Activated B cell treated with CpG ODN at 0.5 μM for 24 hours (primary cell): ENCODE measurements around the gene KIAA0586. TPM values are rescaled to one million over a fixed set of nuclear protein-coding genes. Genes with fewer than 3 reads are reported as not detected.

ENCODE experiments used
- ATAC-seq: fragments of 200-7000 bp; cut with Tn5 transposase; one replicate; pipeline ENCODE4 v1.10.0; 2021; ENCODE audit warnings: low read depth, mild to moderate bottlenecking, moderate library complexity
- CTCF ChIA-PET: fragments of 350-600 bp; sonication (Branson Sonifier 250); formaldehyde crosslinking; loops from one replicate; lab custom pipeline; 2021; ENCODE audit warnings: antibody characterized with exemption; lab: Charles Lee
- POLR2A ChIA-PET: fragments of 350-600 bp; sonication (Branson Sonifier 250); formaldehyde crosslinking; loops from one replicate; lab custom pipeline; 2021; ENCODE audit warnings: antibody characterized with exemption; lab: Charles Lee
- DNase-seq: peaks from one replicate; pipeline ENCODE4 v3.0.0; 2022
- H3K27ac Mint-ChIP-seq: one replicate; pipeline ENCODE4 v1.8.0; 2020; ENCODE audit warnings: mixed read lengths
- H3K27me3 Mint-ChIP-seq: one replicate; pipeline ENCODE4 v1.8.0; 2021; ENCODE audit warnings: mixed read lengths
- H3K36me3 Mint-ChIP-seq: one replicate; pipeline ENCODE4 v1.8.0; 2021; ENCODE audit warnings: low read depth, mixed read lengths
- H3K4me1 Mint-ChIP-seq: one replicate; pipeline ENCODE4 v1.8.0; 2021; ENCODE audit warnings: mixed read lengths
- H3K4me3 Mint-ChIP-seq: one replicate; pipeline ENCODE4 v1.8.0; 2020; ENCODE audit warnings: mild to moderate bottlenecking, mixed read lengths
- H3K9me3 Mint-ChIP-seq: one replicate; pipeline ENCODE4 v1.8.0; 2020; ENCODE audit warnings: mixed read lengths
- CTCF ChIP-seq: fragments of 200-600 bp; IDR thresholded peaks from one replicate; pipeline ENCODE4 v1.8.0; 2022; ENCODE audit warnings: antibody characterized with exemption, mild to moderate bottlenecking
- intact Hi-C: fragments of 100-400 bp; cut with micrococcal nuclease; formaldehyde crosslinking; loops from one replicate; pipeline ENCODE4 v1.15.1; 2024
- total RNA-seq: library from RNA; stranded (reverse); gene quantifications from 2 replicates; pipeline ENCODE4 v1.2.3, GENCODE V29; 2022

KIAA0586 gene
- total RNA-seq, 1 donor from 2014 or later, result 19.8 TPM

GRCh38 chr14:58397156-58397555 is 30.4 kb upstream of the KIAA0586 start:
- DNase-seq, result no peak
- intact Hi-C loops, result loop anchor here (2.0 kb wide), 2 partner anchors 18 to 152 kb away; partner anchors contain the start of gene PSMA3
- no peak for ATAC-seq
- Mint-ChIP-seq H3K27ac (no peak overlapping the region), H3K27me3 (no peaks in the 10 kb centered on the region), H3K4me3 (peak overlapping the region; percentile 29), H3K9me3 (no peaks in the 10 kb centered on the region), H3K36me3 (peaks cover 2% of the 10 kb centered on the region), H3K4me1 (peaks cover 14% of the 10 kb centered on the region)
- TF ChIP-seq CTCF, result no peak
- ChIA-PET POLR2A (interaction anchor here (2.6 to 3.5 kb wide), 2 partner anchors 30 to 99 kb away, joined by 16 to 19 read pairs; partner anchors contain the start of genes ARID4A, KIAA0586 and TIMM9), CTCF (interaction anchor here (0.8 to 1.5 kb wide), 4 partner anchors 31 to 288 kb away, joined by 3 to 5 read pairs (median 4); partner anchors contain the start of gene KIAA0586)

- Mint-ChIP-seq H3K4me3 (no peak overlapping the region), H3K36me3 (peaks cover 4% of the 10 kb centered on the region), H3K4me1 (peaks cover 14% of the 10 kb centered on the region), H3K27me3 (no peaks in the 10 kb centered on the region), H3K9me3 (no peaks in the 10 kb centered on the region), H3K27ac (no peak overlapping the region)
- intact Hi-C loops, result no loop called here
- no peak for ATAC-seq
- DNase-seq, result no peak
- ChIA-PET CTCF (interaction anchor here (1.0 to 1.2 kb wide), 3 partner anchors 29 to 657 kb away, joined by 3 to 4 read pairs (median 3); partner anchors contain the start of genes KIAA0586 and TIMM9), POLR2A (no interaction called here)
- no peak for TF ChIP-seq CTCF
These were observed 29.0 kb upstream of the KIAA0586 start for GRCh38 chr14:58398495-58398894.

GRCh38 chr14:58398895-58399294 is 28.6 kb upstream of the KIAA0586 start:
- DNase-seq (no peak), ATAC-seq (no peak)
- H3K36me3 Mint-ChIP-seq, result peaks cover 4% of the 10 kb centered on the region
- H3K4me3 Mint-ChIP-seq, result no peak overlapping the region
- no peaks in the 10 kb centered on the region for H3K27me3 Mint-ChIP-seq
- intact Hi-C loops, result no loop called here
- ChIA-PET POLR2A (no interaction called here), CTCF (interaction anchor here (1.2 kb wide), 1 partner anchor 29 kb away, joined by 3 read pairs; the partner anchor contains the start of genes KIAA0586 and TIMM9)
- no peaks in the 10 kb centered on the region for H3K9me3 Mint-ChIP-seq
- TF ChIP-seq CTCF, result no peak
- peaks cover 14% of the 10 kb centered on the region for H3K4me1 Mint-ChIP-seq
- no peak overlapping the region for H3K27ac Mint-ChIP-seq

GRCh38 chr14:58401587-58401986 is 25.9 kb upstream of the KIAA0586 start:
- no peak overlapping the region for H3K4me3 Mint-ChIP-seq
- no peak overlapping the region for H3K27ac Mint-ChIP-seq
- intact Hi-C loops, result no loop called here
- POLR2A ChIA-PET, result no interaction called here
- no peaks in the 10 kb centered on the region for H3K27me3 Mint-ChIP-seq
- CTCF ChIA-PET, result interaction anchor here (1.4 kb wide), 1 partner anchor 292 kb away, joined by 4 read pairs; no protein-coding TSS in a partner anchor
- H3K4me1 Mint-ChIP-seq, result peaks cover 4% of the 10 kb centered on the region
- H3K36me3 Mint-ChIP-seq, result peaks cover 11% of the 10 kb centered on the region
- DNase-seq, result no peak
- no peaks in the 10 kb centered on the region for H3K9me3 Mint-ChIP-seq
- TF ChIP-seq CTCF, result no peak
- ATAC-seq, result peak; percentile 25

GRCh38 chr14:58408681-58409215 is 18.8 kb upstream of the KIAA0586 start:
- H3K27me3 Mint-ChIP-seq, result no peaks in the 10 kb centered on the region
- TF ChIP-seq CTCF, result no peak
- CTCF ChIA-PET, result no interaction called here
- no peaks in the 10 kb centered on the region for H3K9me3 Mint-ChIP-seq
- DNase-seq (no peak), ATAC-seq (no peak)
- peaks cover 52% of the 10 kb centered on the region for H3K36me3 Mint-ChIP-seq
- POLR2A ChIA-PET, result no interaction called here
- intact Hi-C loops, result no loop called here
- H3K27ac Mint-ChIP-seq, result no peak overlapping the region
- no peaks in the 10 kb centered on the region for H3K4me1 Mint-ChIP-seq
- no peak overlapping the region for H3K4me3 Mint-ChIP-seq
